GM23248 (cell line): ENCODE results near the gene ACER3.

Source experiments
- EZH2 ChIP-seq: fragments of 200-600 bp; sonication (generic); IDR thresholded peaks from 2 replicates; pipeline ENCODE4 v1.6.1; 2018; ENCODE audit warnings: antibody characterized with exemption, mild to moderate bottlenecking; ENCODE audit not compliant: insufficient read depth, poor library complexity, severe bottlenecking
- EZH2phosphoT487 ChIP-seq: fragments of 200-600 bp; sonication (generic); IDR thresholded peaks from 2 replicates; pipeline ENCODE4 v1.6.1; 2018; ENCODE audit warnings: antibody characterized with exemption, moderate library complexity, mild to moderate bottlenecking, low read depth; ENCODE audit not compliant: insufficient read depth

DNA sequence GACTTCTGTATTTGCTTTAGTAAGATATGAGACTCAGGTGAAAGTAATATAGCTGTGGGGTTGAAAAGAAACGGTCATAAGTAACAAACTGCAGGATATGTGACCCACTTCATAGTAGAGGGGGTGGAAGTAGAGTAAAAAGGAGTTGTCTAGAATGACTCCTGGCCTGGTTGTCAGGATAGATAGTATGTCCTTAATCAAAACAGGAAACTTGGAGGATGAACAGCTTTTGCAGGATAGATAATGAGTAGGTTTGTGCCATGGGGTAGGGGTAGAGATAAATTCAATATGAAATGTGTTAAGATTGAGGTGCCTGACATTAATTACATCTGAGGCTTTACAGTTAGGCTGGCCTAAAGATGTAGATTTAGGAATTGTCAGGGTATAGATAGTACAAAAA lies 126.5 kb downstream of the ACER3 start:
- no peak for TF ChIP-seq EZH2
- no peak for TF ChIP-seq EZH2phosphoT487
